ENCODE results near the gene ELN.

The ELN gene

DNA sequence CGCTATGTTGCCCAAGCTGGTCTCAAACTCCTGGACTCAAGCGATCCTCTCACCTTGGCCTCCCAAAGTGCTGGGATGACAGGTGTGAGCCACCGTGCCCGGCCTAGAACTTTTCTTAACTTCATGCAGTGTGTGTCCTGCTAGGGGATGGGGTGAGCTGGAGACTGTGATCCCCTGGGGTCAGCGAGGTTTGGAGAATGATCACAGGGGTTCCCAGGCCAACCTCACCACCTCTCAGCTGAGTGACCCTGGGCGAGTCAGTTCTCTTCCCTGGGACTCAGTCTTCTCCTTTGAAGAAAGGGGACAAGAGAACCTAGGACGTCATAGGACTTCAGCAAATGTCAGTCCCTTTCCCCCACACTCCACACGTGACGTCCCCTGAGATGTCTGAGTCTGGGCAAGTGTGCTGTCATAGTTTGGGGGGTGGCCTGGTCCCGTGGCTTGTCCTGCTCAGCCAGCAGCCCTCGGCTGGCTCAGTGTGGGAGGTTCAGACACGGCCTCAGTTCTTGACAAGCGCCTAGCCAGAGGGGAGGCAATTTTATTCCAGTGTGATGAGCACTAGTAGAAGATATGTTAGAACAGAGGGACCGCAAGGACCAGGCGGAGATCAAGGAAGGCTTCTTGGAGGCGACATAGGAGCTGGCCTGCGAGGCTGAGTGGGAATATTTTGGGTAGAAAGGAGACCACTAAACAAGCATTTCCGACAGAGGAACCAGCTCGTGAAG is 43.3 kb upstream of the ELN start:
- TF ChIP-seq, protein P1, sequence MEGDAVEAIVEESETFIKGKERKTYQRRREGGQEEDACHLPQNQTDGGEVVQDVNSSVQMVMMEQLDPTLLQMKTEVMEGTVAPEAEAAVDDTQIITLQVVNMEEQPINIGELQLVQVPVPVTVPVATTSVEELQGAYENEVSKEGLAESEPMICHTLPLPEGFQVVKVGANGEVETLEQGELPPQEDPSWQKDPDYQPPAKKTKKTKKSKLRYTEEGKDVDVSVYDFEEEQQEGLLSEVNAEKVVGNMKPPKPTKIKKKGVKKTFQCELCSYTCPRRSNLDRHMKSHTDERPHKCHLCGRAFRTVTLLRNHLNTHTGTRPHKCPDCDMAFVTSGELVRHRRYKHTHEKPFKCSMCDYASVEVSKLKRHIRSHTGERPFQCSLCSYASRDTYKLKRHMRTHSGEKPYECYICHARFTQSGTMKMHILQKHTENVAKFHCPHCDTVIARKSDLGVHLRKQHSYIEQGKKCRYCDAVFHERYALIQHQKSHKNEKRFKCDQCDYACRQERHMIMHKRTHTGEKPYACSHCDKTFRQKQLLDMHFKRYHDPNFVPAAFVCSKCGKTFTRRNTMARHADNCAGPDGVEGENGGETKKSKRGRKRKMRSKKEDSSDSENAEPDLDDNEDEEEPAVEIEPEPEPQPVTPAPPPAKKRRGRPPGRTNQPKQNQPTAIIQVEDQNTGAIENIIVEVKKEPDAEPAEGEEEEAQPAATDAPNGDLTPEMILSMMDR (conservative IDR thresholded peaks at IDR 0.05; ENCODE audit: control insufficient read depth, insufficient read depth, low read depth, low read length), result no peak
- DNase-seq (ENCODE audit: low read depth), result no peak
- H3K4me3 ChIP-seq (ENCODE audit: control insufficient read depth, low read depth, low read length), result no peak overlapping the region

GRCh38 chr7:73985737-73986141 is 42.2 kb upstream of the ELN start:
- DNase-seq (ENCODE audit: low read depth), result no peak
- TF ChIP-seq, protein P1 (conservative IDR thresholded peaks at IDR 0.05; ENCODE audit: control insufficient read depth, insufficient read depth, low read depth, low read length), result no peak
- no peak overlapping the region for H3K4me3 ChIP-seq (ENCODE audit: control insufficient read depth, low read depth, low read length)

DNA sequence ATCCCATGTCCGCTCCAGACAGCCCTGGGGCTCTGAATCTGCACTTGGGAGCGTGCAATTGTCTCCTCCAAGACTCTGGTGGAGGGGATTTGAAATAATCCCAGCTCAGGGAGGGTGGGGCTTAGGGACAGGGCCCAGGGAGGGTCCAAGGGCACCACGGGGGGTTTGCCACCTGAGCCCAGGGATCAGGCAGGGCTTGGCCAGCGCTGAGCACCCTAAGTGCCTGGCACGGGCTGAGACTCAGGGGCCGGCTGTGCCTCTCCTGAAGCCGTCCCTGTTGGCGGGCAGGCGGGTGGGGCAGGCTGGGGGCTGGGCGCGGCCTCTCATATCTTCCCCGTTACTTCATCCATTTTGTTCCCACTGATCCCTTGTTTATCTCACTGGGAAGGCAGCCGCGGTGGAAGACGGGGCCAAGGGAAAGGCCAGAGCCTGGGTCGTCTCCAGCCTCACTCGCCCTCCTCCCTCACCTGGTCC is 41.8 kb upstream of the ELN start:
- no peak for DNase-seq (ENCODE audit: low read depth)

GRCh38 chr7:73987298-73987697 is 40.7 kb upstream of the ELN start:
- no peak overlapping the region for H3K4me3 ChIP-seq (ENCODE audit: control insufficient read depth, low read depth, low read length)
- no peak for DNase-seq (ENCODE audit: low read depth)
- TF ChIP-seq, protein P1 (conservative IDR thresholded peaks at IDR 0.05; ENCODE audit: control insufficient read depth, insufficient read depth, low read depth, low read length), result no peak

More for the DNA sequence above, 41.8 kb upstream of the ELN start:
- TF ChIP-seq, protein P1 (conservative IDR thresholded peaks at IDR 0.05; ENCODE audit: control insufficient read depth, insufficient read depth, low read depth, low read length), result no peak
- H3K4me3 ChIP-seq (ENCODE audit: control insufficient read depth, low read depth, low read length), result no peak overlapping the region

- DNase-seq (ENCODE audit: low read depth), result no peak
- no peak overlapping the region for H3K4me3 ChIP-seq (ENCODE audit: control insufficient read depth, low read depth, low read length)
- TF ChIP-seq, protein P1 (conservative IDR thresholded peaks at IDR 0.05; ENCODE audit: control insufficient read depth, insufficient read depth, low read depth, low read length), result no peak
Observed at GRCh38 chr7:73988197-73988596, 39.8 kb upstream of the ELN start.

DNA sequence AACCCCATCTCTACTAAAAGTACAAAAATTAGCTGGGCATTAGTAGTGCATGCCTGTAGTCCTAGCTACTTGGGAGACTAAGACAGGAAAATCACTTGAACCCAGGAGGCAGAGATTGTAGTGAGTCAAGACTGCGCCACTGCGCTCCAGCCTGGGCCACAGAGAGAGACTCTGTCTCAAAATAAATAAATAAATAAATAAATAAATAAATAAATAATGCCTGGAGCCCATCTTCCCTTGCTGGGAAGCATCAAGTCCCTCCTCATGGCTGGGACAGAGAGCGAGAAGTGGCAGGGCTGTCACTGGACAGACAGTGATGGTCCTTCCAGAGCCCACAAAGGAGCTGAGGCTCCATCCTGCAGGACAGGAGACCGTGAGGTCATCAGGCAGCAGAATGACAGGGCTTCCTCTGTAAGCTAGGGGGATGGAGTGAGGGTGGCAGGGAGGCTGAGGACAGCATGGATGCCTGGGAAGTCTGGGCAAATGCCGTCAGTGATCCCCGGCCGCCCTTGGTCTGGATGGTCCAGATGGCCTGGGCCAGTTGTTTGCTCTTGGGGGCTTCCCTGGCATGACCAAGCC is 36.4 kb upstream of the ELN start:
- TF ChIP-seq, protein P1 (conservative IDR thresholded peaks at IDR 0.05; ENCODE audit: control insufficient read depth, insufficient read depth, low read depth, low read length), result no peak
- DNase-seq (ENCODE audit: low read depth), result no peak
- no peak overlapping the region for H3K4me3 ChIP-seq (ENCODE audit: control insufficient read depth, low read depth, low read length)
